Posterior cingulate gyrus (tissue), 11 donors: ENCODE results near the gene LRIT1.

Experiments used
- DNase-seq, 10 donors: peaks; one replicate each; pipeline versions ENCODE4 v3.0.0 to v3.0.0-alpha.2; 2020 to 2021; ENCODE audit warnings: mixed read lengths in 3 of 10
- intact Hi-C: fragments of 100-400 bp; cut with DNase I; formaldehyde crosslinking; loops from one replicate; pipeline ENCODE4 v1.15.1; 2023

LRIT1 gene

GRCh38 chr10:84256510-84257342, 15.4 kb upstream of the LRIT1 start:
- intact Hi-C loops, result loop anchor here (2.0 kb wide), 1 partner anchor 108 kb away; no protein-coding TSS in a partner anchor
- peak in 8 of 10 donors; percentile 55 to 95 (median 77) for DNase-seq

- intact Hi-C loops, result no loop called here
- no peak for DNase-seq
Observed at GRCh38 chr10:84254552-84255478, 13.5 kb upstream of the LRIT1 start.

GRCh38 chr10:84248794-84249193, 7.4 kb upstream of the LRIT1 start:
- DNase-seq, result no peak
- intact Hi-C loops, result no loop called here

GRCh38 chr10:84247496-84247895, 6.2 kb upstream of the LRIT1 start:
- intact Hi-C loops, result no loop called here
- DNase-seq, result no peak

- intact Hi-C loops, result no loop called here
- DNase-seq, result peak; percentile 77 to 98 (median 88)
Observed at GRCh38 chr10:84244651-84245270, 3.4 kb upstream of the LRIT1 start, which contains the start of gene RGR. Gene RGR (plus strand): TSS chr10:84245053. CDS start chr10:84245091, 38 bp downstream.

GRCh38 chr10:84243759-84244158, 2.4 kb upstream of the LRIT1 start:
- no peak for DNase-seq
- intact Hi-C loops, result no loop called here

- no peak for DNase-seq
- intact Hi-C loops, result no loop called here
Observed at GRCh38 chr10:84238909-84239308, 2.4 kb downstream of the LRIT1 start.

- no peak for DNase-seq
- intact Hi-C loops, result no loop called here
Observed at GRCh38 chr10:84237199-84238051, 3.9 kb downstream of the LRIT1 start.

- intact Hi-C loops, result no loop called here
- no peak for DNase-seq
Observed at GRCh38 chr10:84236807-84237198, 4.5 kb downstream of the LRIT1 start.

GRCh38 chr10:84235096-84235495, 6.2 kb downstream of the LRIT1 start:
- DNase-seq, result no peak
- intact Hi-C loops, result no loop called here

GRCh38 chr10:84234479-84234878, 6.9 kb downstream of the LRIT1 start:
- no peak for DNase-seq
- intact Hi-C loops, result no loop called here

GRCh38 chr10:84233940-84234339, 7.4 kb downstream of the LRIT1 start:
- intact Hi-C loops, result no loop called here

GRCh38 chr10:84232376-84232775, 9.0 kb downstream of the LRIT1 start:
- intact Hi-C loops, result no loop called here
- DNase-seq, result peak in 1 of 10 donors; percentile 62

More at GRCh38 chr10:84233940-84234339, 7.4 kb downstream of the LRIT1 start:
- DNase-seq, result no peak

- intact Hi-C loops, result no loop called here
- no peak for DNase-seq
Observed at GRCh38 chr10:84230359-84230758, 11.0 kb downstream of the LRIT1 start.

GRCh38 chr10:84227810-84228209, 13.5 kb downstream of the LRIT1 start:
- intact Hi-C loops, result no loop called here

GRCh38 chr10:84226616-84227015, 14.7 kb downstream of the LRIT1 start:
- DNase-seq, result no peak
- intact Hi-C loops, result no loop called here

More at GRCh38 chr10:84227810-84228209, 13.5 kb downstream of the LRIT1 start:
- no peak for DNase-seq

GRCh38 chr10:84225427-84226173, 15.7 kb downstream of the LRIT1 start, which contains the start of gene LRIT2:
Gene LRIT2 (minus strand): TSS chr10:84225544. CDS start chr10:84225520, 24 bp downstream.
- intact Hi-C loops, result no loop called here
- DNase-seq, result no peak

- no peak for DNase-seq
- intact Hi-C loops, result no loop called here
Observed at GRCh38 chr10:84224411-84225028, 16.8 kb downstream of the LRIT1 start.
